PFSK-1 (cell line): ENCODE results near the gene WDR35.

ENCODE experiments used
- FOXP2 ChIP-seq: optimal IDR thresholded peaks from 2 replicates; pipeline ENCODE3; 2011; ENCODE audit warnings: borderline replicate concordance, control low read depth, inconsistent platforms; ENCODE audit not compliant: insufficient read depth; ENCODE audit errors: extremely low read length, extremely low read depth
- POLR2AphosphoS5 ChIP-seq: IDR thresholded peaks from 2 replicates; pipeline ENCODE4 v1.6.1; 2012; ENCODE audit warnings: low read depth, mild to moderate bottlenecking, control low read depth, low read length, moderate library complexity
- SIN3A ChIP-seq: IDR thresholded peaks from 2 replicates; pipeline ENCODE4 v1.6.1; 2012; ENCODE audit warnings: mild to moderate bottlenecking, low read length, moderate library complexity, borderline replicate concordance; ENCODE audit not compliant: insufficient read depth
- TAF1 ChIP-seq: IDR thresholded peaks from 2 replicates; pipeline ENCODE4 v1.6.1; 2012; ENCODE audit warnings: low read length, control low read depth, borderline replicate concordance; ENCODE audit not compliant: insufficient read depth

- TF ChIP-seq POLR2AphosphoS5: no peak
- TF ChIP-seq SIN3A: no peak
- TF ChIP-seq FOXP2: no peak
- TF ChIP-seq TAF1: no peak
Observed at GRCh38 chr2:19914266-19914975, 75.5 kb downstream of the WDR35 start.
